NK-92 treated with Interleukin-12 subunit alpha and Interleukin-12 subunit beta, amount 100 ng/mL, for 24 hours (cell line): ENCODE measurements around the gene EXOC4.

Source experiments
- DNase-seq: peaks from one replicate; lab custom pipeline; 2025; lab: John Stamatoyannopoulos, UW

The EXOC4 gene

GRCh38 chr7:133830081-133830480 is 577.2 kb downstream of the EXOC4 start:
- DNase-seq, result no peak

DNA sequence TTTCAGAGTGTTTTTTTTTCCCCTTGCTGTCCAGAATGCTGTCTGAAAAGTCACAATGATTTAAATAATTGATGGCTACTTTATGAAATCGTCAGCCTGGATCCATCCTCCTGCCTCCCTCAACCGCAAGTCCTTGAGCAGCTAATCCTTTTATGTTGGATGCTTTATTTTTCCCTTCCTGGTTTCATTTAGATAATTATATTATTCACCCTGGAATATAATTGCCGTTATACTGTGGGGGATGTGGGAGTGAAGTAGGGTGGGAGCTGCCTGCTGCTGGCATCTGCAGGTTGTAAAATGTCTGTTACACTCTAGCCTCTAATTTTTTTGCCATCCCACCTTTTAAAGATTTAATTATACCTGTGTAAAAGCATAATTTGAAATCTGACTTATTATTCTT is 583.8 kb downstream of the EXOC4 start:
- DNase-seq, result no peak

DNA sequence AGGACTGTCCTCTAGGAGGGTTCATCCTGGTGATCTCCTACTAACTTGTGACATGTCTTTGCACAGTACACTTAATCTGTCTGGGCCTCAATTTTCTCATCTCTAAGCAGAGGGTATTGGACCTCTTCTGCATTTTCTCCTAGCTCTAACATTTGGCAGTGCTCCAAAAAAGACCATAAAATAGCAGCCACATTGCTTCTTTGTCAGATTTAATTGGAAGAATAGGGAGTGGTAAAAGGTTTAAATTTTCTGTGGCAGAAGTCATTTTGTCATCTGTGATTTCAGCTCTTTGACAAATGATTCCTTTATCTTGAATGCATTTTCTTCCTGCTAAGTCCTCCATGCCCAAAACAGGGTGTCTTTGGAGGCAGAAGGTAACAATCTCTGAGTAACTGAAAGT is 584.3 kb downstream of the EXOC4 start:
- no peak for DNase-seq

GRCh38 chr7:133839121-133839520 is 586.2 kb downstream of the EXOC4 start:
- no peak for DNase-seq

DNA sequence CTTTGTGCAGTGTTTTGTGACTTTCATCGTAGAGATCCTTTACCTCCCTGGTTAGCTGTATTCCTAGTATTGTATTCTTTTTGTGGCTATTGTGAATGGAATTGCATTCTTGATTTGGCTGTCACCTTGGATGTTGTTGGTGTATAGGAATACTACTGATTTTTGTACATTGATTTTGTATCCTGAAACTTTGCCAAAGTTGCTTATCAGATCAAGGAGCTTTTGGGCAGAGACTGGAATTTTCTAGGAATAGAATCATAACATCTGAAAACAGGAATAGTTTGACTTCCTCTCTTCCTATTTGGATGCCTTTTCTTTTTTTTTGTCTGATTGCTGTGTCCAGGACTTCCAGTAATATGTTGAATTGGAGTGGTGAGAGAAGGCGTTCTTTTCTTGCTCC is 590.5 kb downstream of the EXOC4 start:
- DNase-seq, result no peak

- no peak for DNase-seq
Measured at GRCh38 chr7:133845005-133845404, 592.1 kb downstream of the EXOC4 start.

DNA sequence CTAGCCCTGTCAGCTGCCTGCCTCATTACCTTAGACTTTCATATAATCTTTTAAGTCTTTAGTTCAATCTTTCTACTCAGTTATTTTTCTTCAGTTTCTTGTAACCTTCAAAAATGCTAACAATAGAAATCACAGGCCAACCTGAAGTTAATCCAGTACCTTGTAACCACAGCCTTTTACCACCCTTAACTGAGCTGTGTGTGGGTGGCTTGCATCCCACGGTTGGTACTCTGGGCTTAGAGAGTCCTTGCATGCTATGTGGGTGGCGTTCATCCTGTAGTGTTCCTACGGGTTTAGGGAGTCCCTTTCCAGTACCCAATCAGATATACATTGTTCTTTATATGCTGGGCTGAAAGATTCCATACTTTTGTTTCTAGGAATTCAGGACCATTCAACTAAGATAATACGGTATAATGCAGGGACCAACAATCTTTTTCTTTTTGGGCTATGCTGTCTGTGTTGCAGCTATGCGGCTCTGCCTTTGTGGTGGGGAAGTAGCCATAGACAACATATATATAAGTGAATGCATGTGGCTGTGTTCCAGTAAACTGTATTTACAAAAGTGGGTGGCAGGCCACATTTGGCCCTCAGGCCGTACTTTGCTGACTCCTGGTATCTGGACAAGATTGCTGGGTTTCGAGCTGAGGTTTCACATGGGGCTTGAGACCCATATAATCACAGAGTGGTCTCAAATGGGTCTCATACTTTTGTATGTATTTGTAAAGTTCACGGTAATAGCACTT is 593.5 kb downstream of the EXOC4 start:
- DNase-seq, result no peak

GRCh38 chr7:133850497-133851280 is 597.8 kb downstream of the EXOC4 start:
- no peak for DNase-seq

GRCh38 chr7:133851411-133851810 is 598.5 kb downstream of the EXOC4 start:
- no peak for DNase-seq

DNA sequence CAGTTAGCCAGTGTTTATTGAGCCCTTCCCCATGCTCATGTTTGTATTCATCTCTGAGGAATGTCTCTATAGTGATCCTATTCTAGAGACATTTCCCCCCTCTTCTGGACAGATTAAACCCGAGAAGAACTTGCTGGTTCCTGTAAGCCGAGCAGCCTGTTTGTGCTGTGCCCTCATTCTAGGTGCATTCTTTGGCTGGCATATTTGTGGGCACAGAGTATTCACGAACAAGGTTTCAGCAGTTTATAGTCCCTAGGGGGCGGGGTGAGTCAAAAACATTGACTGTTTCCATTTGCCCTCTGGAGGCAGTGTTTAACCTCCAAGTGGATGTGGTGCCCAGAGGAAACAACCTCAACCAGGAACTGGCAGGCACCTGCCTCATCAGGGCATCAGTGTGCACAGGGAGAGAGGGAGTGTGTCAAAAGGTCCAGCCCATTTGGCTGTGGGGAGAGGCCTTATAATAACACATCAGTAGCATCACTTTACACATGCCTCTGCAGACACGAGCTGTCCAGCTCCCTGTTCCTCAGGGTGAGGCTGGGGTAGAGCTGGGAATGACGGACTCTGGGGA is 600.9 kb downstream of the EXOC4 start:
- DNase-seq, result no peak

DNA sequence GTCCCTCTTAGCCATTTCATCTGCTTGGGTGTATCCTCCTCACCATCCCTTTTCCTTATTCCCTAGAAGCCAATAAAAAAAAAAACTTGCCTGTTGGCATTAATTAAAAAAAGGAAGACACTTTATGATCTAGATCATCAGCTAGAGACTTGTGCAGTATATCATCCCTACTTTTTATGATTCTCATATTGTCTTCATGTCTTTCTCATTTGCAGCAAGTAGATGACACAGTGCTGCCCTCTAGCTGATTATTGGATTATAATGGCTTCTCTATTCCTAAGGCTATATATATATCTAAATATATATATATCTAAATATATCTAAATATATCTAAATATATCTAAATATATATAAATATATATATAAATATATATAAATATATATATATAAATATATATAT is 601.9 kb downstream of the EXOC4 start:
- DNase-seq, result no peak

DNA sequence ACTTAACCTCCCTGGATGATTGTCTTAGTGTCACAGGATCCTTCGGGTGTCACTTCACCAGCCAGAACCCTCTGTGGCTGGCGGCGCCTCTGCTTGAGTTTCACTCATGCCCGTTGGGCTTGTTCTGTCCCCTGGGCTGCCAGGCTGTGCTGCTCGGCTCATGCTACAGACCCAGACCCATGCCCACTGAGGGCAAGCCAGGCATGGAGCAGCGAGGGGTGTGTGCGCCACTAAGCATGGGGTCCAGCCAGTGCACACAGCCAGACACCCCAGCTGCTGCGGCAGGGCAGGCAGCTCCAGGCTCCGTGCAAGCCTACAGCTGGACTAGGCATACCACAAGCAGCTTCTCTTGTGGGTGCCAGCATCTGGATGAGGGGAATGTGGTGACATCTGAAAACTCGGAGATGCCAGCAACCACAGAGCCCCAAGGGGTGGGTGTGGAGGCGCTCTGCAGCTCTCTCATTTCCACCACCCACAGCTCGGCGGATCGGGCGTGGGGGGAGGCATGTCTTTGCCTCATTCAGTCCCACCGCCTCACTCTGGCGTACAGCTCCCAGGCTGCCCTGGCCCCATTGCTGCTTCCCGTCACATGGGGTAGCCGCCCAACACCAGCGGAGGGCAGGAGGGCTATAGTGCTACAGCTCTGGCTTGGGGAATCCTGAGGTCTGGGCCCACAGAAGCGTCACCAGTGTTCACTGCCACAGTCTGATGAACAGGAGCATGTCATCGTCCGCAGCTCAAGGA is 604.7 kb downstream of the EXOC4 start:
- DNase-seq, result no peak

- no peak for DNase-seq
Measured at GRCh38 chr7:133858311-133858710, 605.4 kb downstream of the EXOC4 start.

DNA sequence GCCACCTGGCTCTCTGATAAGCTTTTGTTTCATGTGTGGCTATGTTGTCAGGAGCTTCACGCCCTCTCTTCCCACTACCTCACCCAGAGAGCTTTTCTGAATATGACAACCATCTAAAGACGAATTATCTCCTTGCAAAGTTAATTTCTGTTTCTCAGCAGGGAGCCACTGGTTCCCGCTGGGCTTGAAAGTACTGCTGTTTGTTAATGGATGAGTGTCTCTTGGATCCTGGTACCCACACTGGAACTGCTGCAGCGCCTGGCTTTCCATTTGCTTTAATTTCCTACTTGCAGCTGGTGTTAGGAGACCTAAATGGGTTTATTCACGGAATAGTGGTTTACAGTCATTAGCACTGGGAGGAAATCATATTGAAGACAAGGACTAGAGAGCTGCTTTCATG is 606.4 kb downstream of the EXOC4 start:
- no peak for DNase-seq

- DNase-seq, result no peak
Measured at GRCh38 chr7:133859871-133860450, 607.1 kb downstream of the EXOC4 start.

DNA sequence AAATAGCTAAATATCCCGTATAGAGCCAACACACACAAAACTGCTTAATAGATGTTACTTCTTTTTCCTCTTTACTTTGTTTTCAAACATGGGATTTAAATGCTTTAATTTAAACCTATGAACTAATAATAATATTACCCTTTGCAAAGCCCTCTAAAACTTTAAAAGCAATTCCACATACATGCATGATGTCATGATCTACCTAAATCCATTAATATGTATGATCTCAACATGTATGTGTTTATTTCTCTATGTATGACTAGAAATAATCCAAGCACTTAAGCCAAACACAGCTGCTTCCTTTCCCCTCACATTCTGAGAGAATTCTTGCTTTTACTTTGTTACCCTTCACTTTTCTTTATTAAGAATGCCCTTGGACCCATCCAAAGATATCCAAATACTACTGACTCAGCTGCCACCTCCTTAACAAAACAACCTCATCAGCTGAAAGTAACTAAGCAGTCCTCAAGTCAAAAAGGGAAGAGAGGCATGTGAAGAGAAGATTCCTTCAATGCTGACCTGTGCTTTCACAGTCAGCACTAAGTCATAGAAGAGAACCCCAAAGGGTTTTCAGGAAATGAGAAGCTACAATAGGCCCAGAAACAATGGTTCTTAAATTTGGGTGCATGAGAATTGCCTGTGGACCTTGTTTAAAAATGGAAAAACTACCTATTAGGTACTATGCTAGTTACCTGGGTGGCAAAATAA is 607.9 kb downstream of the EXOC4 start:
- no peak for DNase-seq

DNA sequence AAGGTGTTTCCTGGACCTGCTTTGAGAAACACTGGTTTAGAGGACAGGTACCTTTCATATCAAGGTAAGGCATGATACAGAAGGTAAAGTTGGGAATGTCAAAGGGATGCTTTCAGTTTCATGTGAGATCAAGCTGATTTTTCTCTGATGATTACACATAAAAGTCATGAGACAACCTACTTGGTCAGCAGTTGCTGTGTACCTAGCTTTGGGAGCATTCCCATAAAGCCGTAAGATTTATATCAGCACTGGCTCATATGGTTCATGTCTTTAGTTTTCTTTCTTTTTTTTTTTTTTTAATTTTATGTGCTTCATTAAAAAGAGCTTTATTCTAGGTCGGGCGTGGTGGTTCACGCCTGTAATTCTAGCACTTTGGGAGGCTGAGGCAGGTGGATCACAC is 609.0 kb downstream of the EXOC4 start:
- no peak for DNase-seq

GRCh38 chr7:133863362-133864061 is 610.6 kb downstream of the EXOC4 start:
- no peak for DNase-seq

- DNase-seq, result no peak
Measured at GRCh38 chr7:133869556-133869955, 616.7 kb downstream of the EXOC4 start.

- DNase-seq, result no peak
Measured at GRCh38 chr7:133871757-133872156, 618.9 kb downstream of the EXOC4 start.

DNA sequence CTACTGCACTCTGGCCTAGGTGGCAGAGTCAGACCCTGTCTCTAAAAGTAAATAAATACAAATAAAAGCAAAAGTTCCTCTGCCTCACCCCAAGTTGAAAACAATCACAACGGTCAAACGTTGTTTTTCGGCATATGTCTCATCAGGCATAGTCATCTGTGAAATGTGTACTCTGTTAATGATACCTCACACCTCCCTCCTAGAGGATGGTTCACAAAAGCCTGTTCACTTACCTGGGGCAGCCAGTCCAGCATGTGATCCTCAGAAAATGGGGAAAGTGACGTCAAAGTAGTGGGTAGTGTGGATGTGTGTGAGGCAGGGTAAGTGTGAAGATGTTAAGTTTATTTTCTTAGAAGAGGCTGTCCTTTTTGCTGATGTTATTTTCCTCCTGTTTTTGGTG is 620.3 kb downstream of the EXOC4 start:
- DNase-seq, result no peak
